HepG2 (cell line): ENCODE data around the gene PRKACA. TPM values are rescaled to one million over a fixed set of nuclear protein-coding genes. Genes with fewer than 3 reads are reported as not detected.

Experiments
- ATAC-seq: fragments of 200-7000 bp; cut with Tn5 transposase; 3 replicates; pipeline ENCODE4 v1.9.1; 2020; ENCODE audit warnings: mild to moderate bottlenecking, moderate library complexity
- BruUV-seq: library from RNA; stranded (reverse); fragments of 400-500 nt; replicated peaks from 2 replicates; lab custom pipeline; 2021; lab: Mats Ljungman, UMichigan
- CTCF ChIA-PET: fragments of 300-600 bp; formaldehyde crosslinking; extraction: SDS; loops from one replicate; lab custom pipeline; 2021; ENCODE audit warnings: low total read pairs, inconsistent platforms, low intra/inter-chr PET ratio; lab: Yijun Ruan, JAX
- POLR2A ChIA-PET: fragments of 350-600 bp; sonication (Branson Sonifier 250); formaldehyde crosslinking; loops from one replicate; lab custom pipeline; 2020; ENCODE audit warnings: antibody characterized with exemption, inconsistent platforms; lab: Yijun Ruan, JAX
- DNase-seq: peaks from one replicate; pipeline ENCODE4 v3.0.0-alpha.2; 2015; ENCODE audit warnings: low spot score
- FAIRE-seq: peaks from 3 replicates; lab custom pipeline; 2011; peaks lifted over from hg19 to GRCh38; lab: Jason Lieb, UNC
- H2AFZ ChIP-seq: one replicate; pipeline ENCODE4 v1.6.1; 2011; ENCODE audit warnings: low read length, inconsistent platforms
- H3K27ac ChIP-seq: fragments of 300-600 bp; 3 replicates; pipeline ENCODE4 v1.8.0; 2011; ENCODE audit warnings: mixed run types, mild to moderate bottlenecking, mixed read lengths, low read length, inconsistent platforms; ENCODE audit not compliant: insufficient read depth; ENCODE audit errors: extremely low read length
- H3K27me3 ChIP-seq, 2 experiments: fragments of 200-600 bp in 1 of 2; 2 replicates in 1 of 2; 3 replicates in 1 of 2; pipeline versions ENCODE4 v1.6.0 to v1.8.0; 2011; ENCODE audit warnings: low read length in 2 of 2, mild to moderate bottlenecking in 2 of 2, moderate library complexity in 2 of 2, inconsistent platforms in 1 of 2; ENCODE audit not compliant: insufficient read depth in 2 of 2, control insufficient read depth in 1 of 2
- H3K36me3 ChIP-seq, 2 experiments: fragments of 200-600 bp in 1 of 2; replicated peaks in 1 of 2; 2 replicates in 1 of 2; 3 replicates in 1 of 2; pipeline versions ENCODE4 v1.5.1 to v1.8.0; 2011; ENCODE audit warnings: low read length in 2 of 2, inconsistent platforms in 1 of 2; ENCODE audit not compliant: insufficient read depth in 2 of 2, control insufficient read depth in 1 of 2
- H3K4me1 ChIP-seq: 2 replicates; pipeline ENCODE4 v1.5.1; 2012; ENCODE audit warnings: low read length, inconsistent platforms; ENCODE audit not compliant: insufficient read depth
- H3K4me2 ChIP-seq: 2 replicates; pipeline ENCODE4 v1.6.0; 2011; ENCODE audit warnings: low read depth, low read length, inconsistent platforms
- H3K4me3 ChIP-seq, 3 experiments: fragments of 200-600 bp in 1 of 3; sonication (generic), shearing (Covaris generic) in 1 of 3; replicated peaks in 1 of 3; 2 replicates each; pipeline ENCODE4 v1.5.1; 2011 to 2016; ENCODE audit warnings: low read length in 3 of 3, inconsistent platforms in 2 of 3, low read depth in 2 of 3, mild to moderate bottlenecking in 2 of 3, control low read depth in 1 of 3, mixed read lengths in 1 of 3; ENCODE audit not compliant: insufficient read depth in 1 of 3
- H3K79me2 ChIP-seq: one replicate; pipeline ENCODE4 v1.6.1; 2011; ENCODE audit warnings: low read length, inconsistent platforms; ENCODE audit not compliant: insufficient read depth
- H3K9ac ChIP-seq: 2 replicates; pipeline ENCODE4 v1.6.0; 2011; ENCODE audit warnings: mild to moderate bottlenecking, low read depth, low read length, inconsistent platforms; ENCODE audit not compliant: insufficient read depth
- H3K9me3 ChIP-seq: 2 replicates; pipeline ENCODE4 v1.5.1; 2012; ENCODE audit warnings: mild to moderate bottlenecking, low read length
- H4K20me1 ChIP-seq: 2 replicates; pipeline ENCODE4 v1.6.0; 2011; ENCODE audit warnings: inconsistent platforms, mild to moderate bottlenecking, low read length, moderate library complexity; ENCODE audit not compliant: insufficient read depth
- ARID3A ChIP-seq: IDR thresholded peaks from 2 replicates; pipeline ENCODE4 v1.6.1; 2012; ENCODE audit warnings: low read depth, low read length, improper control_type of control experiment
- BATF2 ChIP-seq: sonication (generic); formaldehyde crosslinking; IDR thresholded peaks from 2 replicates; pipeline ENCODE4 v1.8.0; 2022; ENCODE audit warnings: mild to moderate bottlenecking, missing genetic modification reagents, moderate library complexity
- KAT8 ChIP-seq: IDR thresholded peaks from 2 replicates; pipeline ENCODE4 v1.6.1; 2016; ENCODE audit warnings: missing genetic modification reagents, missing compliant biosample characterization
- KDM3A ChIP-seq: IDR thresholded peaks from 2 replicates; pipeline ENCODE4 v1.6.1; 2018; ENCODE audit warnings: low read depth, missing compliant biosample characterization
- MXD4 ChIP-seq: IDR thresholded peaks from 2 replicates; pipeline ENCODE4 v1.6.1; 2016; ENCODE audit warnings: mild to moderate bottlenecking, missing biosample characterization, missing genetic modification reagents
- NFKBIZ ChIP-seq: IDR thresholded peaks from 2 replicates; pipeline ENCODE4 v1.6.1; 2018; ENCODE audit warnings: missing genetic modification reagents, missing compliant biosample characterization
- SP2 ChIP-seq: sonication (generic); formaldehyde crosslinking; IDR thresholded peaks from 2 replicates; pipeline ENCODE4 v1.5.1; 2020; ENCODE audit warnings: mild to moderate bottlenecking, missing genetic modification reagents
- UBTF ChIP-seq: sonication (generic); formaldehyde crosslinking; IDR thresholded peaks from 2 replicates; pipeline ENCODE4 v1.4.0; 2020; ENCODE audit warnings: mild to moderate bottlenecking, missing genetic modification reagents
- ZNF142 ChIP-seq: sonication (generic); formaldehyde crosslinking; IDR thresholded peaks from 2 replicates; pipeline ENCODE4 v1.4.0; 2020; ENCODE audit warnings: missing genetic modification reagents
- ZNF143 ChIP-seq: sonication (generic); formaldehyde crosslinking; IDR thresholded peaks from 2 replicates; pipeline ENCODE4 v1.4.0; 2020; ENCODE audit warnings: missing genetic modification reagents
- ZNF17 ChIP-seq: sonication (generic); formaldehyde crosslinking; IDR thresholded peaks from 2 replicates; pipeline ENCODE4 v1.5.0; 2020; ENCODE audit warnings: mild to moderate bottlenecking, missing genetic modification reagents
- ZNF709 ChIP-seq: sonication (generic); formaldehyde crosslinking; IDR thresholded peaks from 2 replicates; pipeline ENCODE4 v1.5.0; 2020; ENCODE audit warnings: mild to moderate bottlenecking, missing genetic modification reagents
- ZNF75D ChIP-seq: sonication (generic); formaldehyde crosslinking; IDR thresholded peaks from 2 replicates; pipeline ENCODE4 v1.8.1; 2023; ENCODE audit warnings: missing genetic modification reagents, mild to moderate bottlenecking, borderline replicate concordance
- WGBS: methylation state at CpG from one replicate; pipeline ENCODE4 v1.1.6; 2017; ENCODE audit warnings: low lambda C conversion rate; 5-methylcytosine and 5-hydroxymethylcytosine counted together
- in situ Hi-C: cut with HindIII; loops from 2 replicates; pipeline ENCODE4 v1.10.0; 2017; ENCODE audit warnings: low pct_unique_long_range_greater_than_20kb; ENCODE audit not compliant: extremely low pct_ligation_motif_present
- intact Hi-C: fragments of 100-400 bp; cut with micrococcal nuclease; formaldehyde crosslinking; loops from one replicate; pipeline ENCODE4 v1.10.0; 2022; ENCODE audit not compliant: unreplicated experiment
- polyA plus RNA-seq, 8 experiments: library from polyadenylated mRNA; depleted of rRNA in 3 of 8; stranded (reverse) in 7 of 8; unstranded in 1 of 8; fragments of >200 nt; fragmentation: Illumina TruSeq in 4 of 8; extraction: Trizol in 4 of 8; gene quantifications; 2 replicates each; pipeline versions ENCODE4 v1.2.1 to v1.2.3, GENCODE V29; 2011 to 2016; ENCODE audit warnings: low read depth in 4 of 8, missing spikeins in 1 of 8, mixed read lengths in 1 of 8; ENCODE audit not compliant: insufficient read depth in 1 of 8
- total RNA-seq, 5 experiments: library from RNA; depleted of rRNA; stranded (reverse); fragments of >200 nt; fragmentation: Illumina TruSeq; extraction: Trizol; gene quantifications; 2 replicates each; pipeline ENCODE4 v1.2.3, GENCODE V29; 2016; ENCODE audit warnings: low read depth in 1 of 5

Gene PRKACA
- total and polyA plus RNA-seq, 2 of the 13 experiments (the other 11 are each of a cell fraction or from before 2014, with no cell fraction given), result 11.0 to 18.2 TPM

GRCh38 chr19:14073261-14073924 lies 44.2 kb downstream of the PRKACA start:
- DNase-seq (no peak), ATAC-seq (peak; percentile 46), FAIRE-seq (no peak)
- Histone ChIP-seq H3K4me2 (peak overlapping the region; percentile 98), H3K79me2 (peaks cover 3% of the 10 kb centered on the region), H3K27me3 (no peaks in the 10 kb centered on the region; a peak in 2 of 5 replicates), H3K27ac (peak overlapping the region; percentile 91), H3K4me3 (peak overlapping the region; percentile 76 to 94 (median 80)), H3K9ac (peak overlapping the region; percentile 79), H3K9me3 (no peaks in the 10 kb centered on the region), H3K4me1 (peaks cover 8% of the 10 kb centered on the region), H2AFZ (no peak overlapping the region), H4K20me1 (no peaks in the 10 kb centered on the region), H3K36me3 (no peaks in the 10 kb centered on the region)
- ChIA-PET POLR2A (interaction anchor here (1.1 to 5.2 kb wide), 9 partner anchors 8 to 200 kb away, joined by 3 to 62 read pairs (median 6); partner anchors contain the start of genes ASF1B, DCAF15, IL27RA and PALM3), CTCF (interaction anchor here (0.6 to 4.7 kb wide), 6 partner anchors 12 to 192 kb away, joined by 3 to 79 read pairs (median 4); partner anchors contain the start of gene SAMD1)
- intact Hi-C loops, result loop anchor here (5.0 kb wide), 1 partner anchor 66 kb away; the partner anchor contains the start of gene RFX1
- in situ Hi-C loops, result loop anchor here (5.0 to 25.0 kb wide), 2 partner anchors 191 to 311 kb away; partner anchors contain the start of genes C19orf53 and MRI1
- BruUV-seq, result no TSS peak
- WGBS, result 0% methylated on average over 23 of the region's 106 CpGs
- TF ChIP-seq ZNF75D (CRISPR knock-in tag) (no peak), NFKBIZ (CRISPR knock-in tag) (no peak), ARID3A (no peak), ZNF17 (CRISPR knock-in tag) (no peak), ZNF709 (CRISPR knock-in tag) (peak; percentile 25; the same call in 1 of the 2 replicates), UBTF (CRISPR knock-in tag) (peak; percentile 27; the same call in 1 of the 2 replicates), ZNF142 (CRISPR knock-in tag) (peak; percentile 98), BATF2 (CRISPR knock-in tag) (no peak), ZNF143 (CRISPR knock-in tag) (no peak), KDM3A (no peak), SP2 (CRISPR knock-in tag) (no peak), MXD4 (CRISPR knock-in tag) (no peak), KAT8 (CRISPR knock-in tag) (no peak)
